Measurements from ENCODE around the gene PTPRN2.
"Not testable (repeated sequence)": the region's sequence is repeated elsewhere in the genome, so short reads cannot be mapped to it uniquely, and the experiment has no call there.

The PTPRN2 gene

DNA sequence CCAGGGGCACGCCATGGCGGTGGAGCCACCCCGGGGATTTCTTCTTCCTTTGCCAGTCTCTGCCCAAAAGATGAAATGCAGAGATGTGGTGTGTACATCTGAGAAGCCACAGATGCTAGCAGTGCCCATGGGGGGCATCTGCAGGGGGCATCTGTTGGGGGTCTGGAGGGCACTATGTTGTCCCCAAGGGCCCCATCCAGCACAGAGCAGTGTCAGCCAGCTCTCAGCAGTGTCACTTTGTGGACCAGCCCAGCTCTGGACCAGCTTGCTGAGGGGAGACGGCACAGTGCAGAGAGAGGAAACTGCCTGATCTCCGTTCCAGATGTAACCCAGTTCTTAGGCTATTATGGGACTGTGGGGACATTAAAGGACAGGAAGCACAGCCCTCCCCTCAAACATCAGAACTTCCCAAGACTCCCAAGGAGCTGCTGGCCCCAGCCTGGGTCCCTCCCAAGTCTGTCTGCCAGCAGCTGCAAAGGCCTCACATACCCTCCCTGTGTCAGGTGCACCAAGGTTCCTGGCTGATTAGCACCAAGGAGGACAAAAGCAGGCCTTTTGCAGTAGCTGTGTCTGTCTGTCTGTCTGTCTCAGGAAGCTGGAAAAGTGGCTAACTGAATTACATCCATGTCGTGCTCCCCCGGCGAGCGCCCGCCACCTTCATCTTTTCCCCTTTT is 536.5 kb downstream of the PTPRN2 start:
- CTCF ChIA-PET: no interaction called here

GRCh38 chr7:158050441-158050977 is 537.1 kb downstream of the PTPRN2 start:
- no peak for DNase-seq
- Mint-ChIP-seq H3K4me3 (no peak overlapping the region), H3K27me3 (no peaks in the 10 kb centered on the region), H3K27ac (no peak overlapping the region), H3K4me1 (no peaks in the 10 kb centered on the region), H3K36me3 (no peaks in the 10 kb centered on the region), H3K9me3 (no peaks in the 10 kb centered on the region)
- CTCF ChIA-PET: no interaction called here

More for the DNA sequence above, 536.5 kb downstream of the PTPRN2 start:
- Mint-ChIP-seq H3K27me3 (no peaks in the 10 kb centered on the region), H3K27ac (no peak overlapping the region), H3K36me3 (no peaks in the 10 kb centered on the region), H3K4me3 (no peak overlapping the region), H3K9me3 (no peaks in the 10 kb centered on the region), H3K4me1 (no peaks in the 10 kb centered on the region)
- no peak for DNase-seq

- CTCF ChIA-PET: no interaction called here
- Mint-ChIP-seq H3K4me3 (no peak overlapping the region), H3K36me3 (no peaks in the 10 kb centered on the region), H3K27me3 (no peaks in the 10 kb centered on the region), H3K4me1 (no peaks in the 10 kb centered on the region), H3K9me3 (no peaks in the 10 kb centered on the region), H3K27ac (no peak overlapping the region)
- DNase-seq: no peak
Measured at GRCh38 chr7:158049271-158049670, 538.4 kb downstream of the PTPRN2 start.

- CTCF ChIA-PET: no interaction called here
- no peak overlapping the region for H3K27ac Mint-ChIP-seq
- no peaks in the 10 kb centered on the region for H3K9me3 Mint-ChIP-seq
- H3K4me1 Mint-ChIP-seq: no peaks in the 10 kb centered on the region
- no peaks in the 10 kb centered on the region for H3K36me3 Mint-ChIP-seq
- H3K27me3 Mint-ChIP-seq: no peaks in the 10 kb centered on the region
- DNase-seq: no peak
- H3K4me3 Mint-ChIP-seq: no peak overlapping the region
Measured at GRCh38 chr7:158048569-158048968, 539.1 kb downstream of the PTPRN2 start.

- no peak for DNase-seq
- Mint-ChIP-seq H3K4me1 (no peaks in the 10 kb centered on the region), H3K4me3 (no peak overlapping the region), H3K36me3 (no peaks in the 10 kb centered on the region), H3K27me3 (no peaks in the 10 kb centered on the region), H3K27ac (no peak overlapping the region), H3K9me3 (no peaks in the 10 kb centered on the region)
- CTCF ChIA-PET: no interaction called here
Measured at GRCh38 chr7:158047391-158048059, 540.1 kb downstream of the PTPRN2 start.

- H3K4me3 Mint-ChIP-seq, H3K36me3 Mint-ChIP-seq, DNase-seq, H3K27ac Mint-ChIP-seq, H3K9me3 Mint-ChIP-seq, H3K4me1 Mint-ChIP-seq, H3K27me3 Mint-ChIP-seq, CTCF ChIA-PET: not testable (repeated sequence)
Measured at GRCh38 chr7:158046246-158046645, 541.4 kb downstream of the PTPRN2 start.

DNA sequence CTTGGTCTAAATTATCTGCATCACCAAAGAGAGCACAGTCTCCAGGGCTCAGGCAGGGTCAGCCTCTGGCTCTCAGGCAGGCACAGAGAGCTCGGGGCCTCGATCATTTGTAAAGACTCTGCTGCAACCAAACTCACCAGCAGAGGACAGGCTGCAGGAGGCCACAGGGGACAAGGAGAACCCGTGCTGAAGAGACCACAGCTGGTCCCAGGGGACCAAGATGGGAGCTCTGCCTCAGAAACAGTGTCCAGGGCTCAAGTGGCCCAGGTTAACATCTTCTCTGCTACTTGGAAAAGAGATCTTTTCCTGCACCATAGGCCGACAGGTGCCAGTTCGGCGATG is 543.2 kb downstream of the PTPRN2 start:
- Mint-ChIP-seq H3K36me3 (no peaks in the 10 kb centered on the region), H3K27ac (no peak overlapping the region), H3K4me1 (no peaks in the 10 kb centered on the region), H3K27me3 (no peaks in the 10 kb centered on the region), H3K4me3 (no peak overlapping the region), H3K9me3 (peaks cover 6% of the 10 kb centered on the region)
- CTCF ChIA-PET: no interaction called here
- DNase-seq: no peak

- H3K4me3 Mint-ChIP-seq: no peak overlapping the region
- no peaks in the 10 kb centered on the region for H3K4me1 Mint-ChIP-seq
- H3K9me3 Mint-ChIP-seq: peaks cover 11% of the 10 kb centered on the region
- no peak for DNase-seq
- CTCF ChIA-PET: no interaction called here
- no peaks in the 10 kb centered on the region for H3K36me3 Mint-ChIP-seq
- H3K27me3 Mint-ChIP-seq: no peaks in the 10 kb centered on the region
- H3K27ac Mint-ChIP-seq: no peak overlapping the region
Measured at GRCh38 chr7:158043551-158044481, 543.8 kb downstream of the PTPRN2 start.

DNA sequence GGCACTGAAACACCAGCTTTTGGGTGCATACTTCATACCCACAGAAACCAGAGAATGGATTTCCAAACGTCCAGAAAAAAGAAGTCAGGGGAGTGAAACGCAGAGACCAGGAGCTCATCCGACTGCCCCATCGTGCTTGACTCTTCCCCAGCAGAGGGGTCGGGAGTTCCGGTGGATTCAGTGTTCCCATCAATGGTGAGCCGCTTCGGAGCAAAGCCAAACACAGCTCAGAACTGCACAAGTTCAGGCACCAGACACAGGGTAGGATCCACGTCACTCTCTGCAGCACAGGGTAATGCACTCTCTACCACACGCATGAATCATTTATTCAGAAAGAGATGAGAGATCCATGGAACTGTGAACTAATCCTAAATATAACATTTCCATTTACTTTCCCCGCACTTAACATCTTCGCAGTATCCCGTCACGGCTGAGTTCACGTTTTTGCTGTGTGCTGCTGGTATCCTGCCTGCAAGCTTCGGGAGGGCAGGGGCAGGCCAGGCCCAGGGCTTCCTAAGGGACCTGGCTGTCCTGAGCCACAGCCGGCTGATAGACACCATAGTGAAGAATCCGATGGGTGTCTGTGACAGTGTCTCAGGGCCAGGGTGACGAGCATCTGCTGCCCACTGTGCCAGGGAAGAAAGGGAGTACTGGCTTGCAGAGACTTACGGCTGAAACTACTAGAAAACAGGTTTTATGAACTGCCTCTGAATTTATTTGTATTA is 545.3 kb downstream of the PTPRN2 start:
- CTCF ChIA-PET: no interaction called here
- no peaks in the 10 kb centered on the region for H3K27me3 Mint-ChIP-seq
- H3K9me3 Mint-ChIP-seq: peaks cover 13% of the 10 kb centered on the region
- DNase-seq: no peak
- H3K36me3 Mint-ChIP-seq: no peaks in the 10 kb centered on the region
- no peak overlapping the region for H3K27ac Mint-ChIP-seq
- H3K4me1 Mint-ChIP-seq: no peaks in the 10 kb centered on the region
- no peak overlapping the region for H3K4me3 Mint-ChIP-seq

DNA sequence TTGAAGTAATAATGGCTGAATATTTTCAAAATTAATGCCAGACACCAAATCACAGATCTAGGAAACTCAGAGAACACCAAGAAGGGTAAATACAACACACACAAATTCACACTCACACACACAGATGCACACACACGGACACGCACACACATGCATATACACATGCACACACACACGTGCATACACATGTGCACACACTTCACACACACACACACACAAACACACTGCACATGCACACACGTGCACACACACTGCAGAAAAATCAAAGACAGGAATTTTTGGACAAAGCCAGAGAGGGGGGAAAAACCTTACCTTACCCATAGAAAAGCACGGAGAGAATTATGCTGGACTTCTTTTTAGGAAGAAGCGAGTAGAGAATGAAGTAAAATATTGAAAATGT is 547.4 kb downstream of the PTPRN2 start:
- no peak for DNase-seq
- CTCF ChIA-PET: no interaction called here
- Mint-ChIP-seq H3K36me3 (no peaks in the 10 kb centered on the region), H3K4me1 (no peaks in the 10 kb centered on the region), H3K27ac (no peak overlapping the region), H3K9me3 (peaks cover 13% of the 10 kb centered on the region), H3K27me3 (no peaks in the 10 kb centered on the region), H3K4me3 (no peak overlapping the region)

DNA sequence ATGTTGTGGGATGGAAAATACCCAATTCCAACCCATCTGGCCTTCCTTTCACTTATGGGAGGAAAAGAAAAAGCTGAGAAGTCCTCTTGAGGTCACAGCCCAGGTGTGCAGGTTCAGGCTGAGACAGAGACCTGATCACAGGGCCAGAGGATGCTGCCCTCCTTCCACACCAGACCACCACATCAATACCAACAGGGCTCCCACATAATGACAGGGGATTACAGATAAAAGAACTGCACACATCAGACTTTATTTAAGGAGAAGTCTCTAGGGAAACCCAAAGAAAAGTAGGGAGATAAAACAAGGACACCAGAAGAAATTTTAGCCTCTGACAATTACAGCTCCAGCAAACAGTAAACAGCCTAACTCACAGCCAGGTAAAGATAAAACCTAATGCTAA is 548.4 kb downstream of the PTPRN2 start:
- CTCF ChIA-PET: no interaction called here

DNA sequence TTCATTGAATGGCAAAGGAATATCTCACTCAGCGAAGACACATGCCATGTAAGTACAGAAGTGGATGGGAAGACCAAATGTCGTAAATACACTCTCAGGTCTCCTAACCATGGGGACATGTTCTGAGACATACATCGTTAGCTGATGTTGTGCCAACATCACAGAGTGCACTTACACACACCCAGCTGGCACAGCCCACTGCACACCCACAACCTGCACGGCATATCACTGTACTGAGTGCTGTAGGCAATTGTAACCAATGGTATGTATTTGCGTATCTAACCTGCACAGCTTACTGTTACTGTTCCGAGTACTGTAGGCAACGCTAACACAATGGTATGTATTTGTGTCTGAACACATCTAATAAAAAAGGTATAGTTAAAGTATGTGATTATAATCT is 550.4 kb downstream of the PTPRN2 start:
- no peaks in the 10 kb centered on the region for H3K4me1 Mint-ChIP-seq
- CTCF ChIA-PET: no interaction called here
- no peak for DNase-seq
- H3K9me3 Mint-ChIP-seq: peaks cover 25% of the 10 kb centered on the region
- H3K27me3 Mint-ChIP-seq: peaks cover 5% of the 10 kb centered on the region
- H3K36me3 Mint-ChIP-seq: no peaks in the 10 kb centered on the region
- H3K4me3 Mint-ChIP-seq: no peak overlapping the region
- H3K27ac Mint-ChIP-seq: no peak overlapping the region

More for the DNA sequence above, 548.4 kb downstream of the PTPRN2 start:
- Mint-ChIP-seq H3K36me3 (no peaks in the 10 kb centered on the region), H3K27ac (no peak overlapping the region), H3K27me3 (no peaks in the 10 kb centered on the region), H3K4me3 (no peak overlapping the region), H3K9me3 (peaks cover 14% of the 10 kb centered on the region), H3K4me1 (no peaks in the 10 kb centered on the region)
- DNase-seq: no peak

GRCh38 chr7:158035343-158035742 is 552.3 kb downstream of the PTPRN2 start:
- CTCF ChIA-PET: no interaction called here
- Mint-ChIP-seq H3K9me3 (peaks cover 25% of the 10 kb centered on the region), H3K27ac (no peak overlapping the region), H3K36me3 (no peaks in the 10 kb centered on the region), H3K4me3 (no peak overlapping the region), H3K27me3 (peaks cover 7% of the 10 kb centered on the region), H3K4me1 (no peaks in the 10 kb centered on the region)
- no peak for DNase-seq

GRCh38 chr7:158034571-158034970 is 553.1 kb downstream of the PTPRN2 start:
- Mint-ChIP-seq H3K27ac (no peak overlapping the region), H3K4me1 (no peaks in the 10 kb centered on the region), H3K4me3 (no peak overlapping the region), H3K36me3 (no peaks in the 10 kb centered on the region), H3K9me3 (peaks cover 20% of the 10 kb centered on the region), H3K27me3 (peaks cover 7% of the 10 kb centered on the region)
- CTCF ChIA-PET: no interaction called here
- DNase-seq: no peak

All from activated naive CD4-positive, alpha-beta T cell treated with anti-CD3 and anti-CD28 coated beads, Interleukin-2, amount 10 ng/mL, durations not matched to agents 7 days and 5 days (primary cell).